ENCODE data around the gene RAB9A.

DNA sequence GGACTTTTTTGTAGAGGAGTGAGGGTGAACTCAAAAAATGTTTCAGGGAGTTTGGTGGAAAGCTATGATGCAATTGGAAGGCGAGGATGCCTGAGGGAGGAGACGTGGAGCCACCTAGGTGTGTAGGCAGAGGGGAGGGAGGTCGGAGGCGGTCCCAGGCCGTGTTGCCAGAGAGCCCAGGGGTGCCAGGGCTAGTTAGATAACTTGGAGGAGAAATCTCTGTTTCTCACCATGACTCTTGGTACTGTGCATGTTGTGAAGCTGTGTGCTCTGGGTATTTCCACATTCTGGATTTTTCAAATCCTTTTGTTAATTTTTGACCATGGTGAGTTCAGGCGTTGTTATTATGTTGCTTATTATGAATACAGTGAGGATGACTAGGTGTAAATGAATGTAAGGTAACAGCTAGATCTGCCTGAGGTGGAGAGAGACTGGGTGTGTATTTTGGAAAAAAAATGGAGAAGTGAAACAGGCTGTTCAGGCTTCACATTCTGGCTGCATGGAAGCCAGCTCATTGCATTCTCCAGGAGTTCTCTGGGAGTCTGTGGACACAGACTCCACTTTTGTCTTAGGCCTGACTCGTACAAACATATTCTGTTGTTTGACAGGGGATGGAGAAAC lies 4.5 kb downstream of the RAB9A start:
- TF ChIP-seq ZNF317 (CRISPR knock-in tag; IDR thresholded peaks at IDR 0.05; ENCODE audit: borderline replicate concordance, low read depth) = no peak
- TF ChIP-seq CTCF (IDR thresholded peaks at IDR 0.05) = no peak
- no peak for TF ChIP-seq ZBTB21 (CRISPR knock-in tag; IDR thresholded peaks at IDR 0.05; ENCODE audit: borderline replicate concordance)
- no peak for TF ChIP-seq STAT6 (CRISPR knock-in tag; conservative IDR thresholded peaks at IDR 0.05; ENCODE audit: low read depth)
- no peak for TF ChIP-seq KAT7 (CRISPR knock-in tag; IDR thresholded peaks at IDR 0.05; ENCODE audit: borderline replicate concordance)
- TF ChIP-seq JAZF1 (CRISPR knock-in tag; IDR thresholded peaks at IDR 0.05) = no peak
- no peak for TF ChIP-seq RELA (CRISPR knock-in tag; IDR thresholded peaks at IDR 0.05; ENCODE audit: borderline replicate concordance)
